Gastroesophageal sphincter (tissue), 4 donors: ENCODE results near the gene TRIM54. TPM values are rescaled to one million over a fixed set of nuclear protein-coding genes. Genes with fewer than 3 reads are reported as not detected.

Experiments used
- ATAC-seq: fragments of 150-250 bp; one replicate; pipeline ENCODE4 v1.9.1; 2016; ENCODE audit warnings: mild to moderate bottlenecking, moderate library complexity
- H3K27ac ChIP-seq, 4 donors: fragments of 200-600 bp; sonication (generic) in 3 of 4; 1 replicate in 3 of 4; 2 replicates in 1 of 4; pipeline ENCODE4 v1.5.1; 2016 to 2019
- H3K27me3 ChIP-seq: fragments of 200-600 bp; sonication (generic); one replicate; pipeline ENCODE4 v1.5.1; 2019
- H3K36me3 ChIP-seq, 2 donors: fragments of 200-600 bp; sonication (generic); one replicate each; pipeline ENCODE4 v1.5.1; 2019; ENCODE audit warnings: control low read depth in 1 of 2
- H3K4me1 ChIP-seq, 3 donors: fragments of 200-600 bp; sonication (generic); 1 replicate in 2 of 3; 2 replicates in 1 of 3; pipeline ENCODE4 v1.5.1; 2016 to 2019; ENCODE audit warnings: control low read depth in 2 of 3
- H3K4me3 ChIP-seq, 2 donors: fragments of 200-600 bp; sonication (generic); one replicate each; pipeline ENCODE4 v1.5.1; 2019; ENCODE audit warnings: mild to moderate bottlenecking in 1 of 2, moderate library complexity in 1 of 2
- H3K9me3 ChIP-seq, 3 donors: fragments of 200-600 bp; sonication (generic); one replicate each; pipeline ENCODE4 v1.5.1; 2017 to 2019; ENCODE audit warnings: control low read depth in 2 of 3
- CTCF ChIP-seq, 4 experiments: fragments of 200-600 bp in 2 of 4; fragments of 450-650 bp in 2 of 4; sonication (generic) in 1 of 4; IDR thresholded peaks; one replicate each; pipeline ENCODE4 v1.5.1; 2017 to 2019; ENCODE audit warnings: antibody characterized with exemption in 4 of 4, mild to moderate bottlenecking in 2 of 4, moderate library complexity in 2 of 4
- EP300 ChIP-seq: sonication (generic); formaldehyde crosslinking; IDR thresholded peaks from one replicate; pipeline ENCODE4 v1.6.1; 2017; ENCODE audit warnings: antibody characterized with exemption, mild to moderate bottlenecking
- POLR2A ChIP-seq, 2 donors: fragments of 450-650 bp; IDR thresholded peaks; one replicate each; pipeline ENCODE4 v1.6.1; 2017; ENCODE audit warnings: antibody characterized with exemption in 2 of 2, mild to moderate bottlenecking in 2 of 2, moderate library complexity in 1 of 2
- POLR2AphosphoS5 ChIP-seq: sonication (generic); formaldehyde crosslinking; IDR thresholded peaks from one replicate; pipeline ENCODE4 v1.6.1; 2017; ENCODE audit warnings: antibody characterized with exemption
- WGBS, 2 donors: methylation state at CpG; one replicate each; pipeline ENCODE4 v1.1.5; 2018; ENCODE audit warnings: low coverage in 1 of 2; 5-methylcytosine and 5-hydroxymethylcytosine counted together
- total RNA-seq, 4 donors: library from RNA; depleted of rRNA; stranded (reverse); fragments of >200 nt; gene quantifications; one replicate each; pipeline ENCODE4 v1.1.0, GENCODE V29; 2016

The TRIM54 gene
- total RNA-seq, 4 donors from 2014 or later: 0.15 to 0.31 TPM; not detected in 2

GRCh38 chr2:27249159-27249890 is 32.9 kb upstream of the TRIM54 start:
- WGBS, 2 donors: 57% methylated on average over 4 of the region's 12 CpGs; no CpG with 5 or more reads in 1 of the 2 donors
- H3K4me1 ChIP-seq: no peaks in the 10 kb centered on the region
- no peak overlapping the region for H3K27ac ChIP-seq

GRCh38 chr2:27249891-27250651 is 32.2 kb upstream of the TRIM54 start:
- TF ChIP-seq CTCF (IDR thresholded peaks at IDR 0.05) (peak in 1 of 4 experiments; percentile 59), POLR2AphosphoS5 (no peak)
- Histone ChIP-seq H3K9me3 (no peaks in the 10 kb centered on the region), H3K4me1 (no peaks in the 10 kb centered on the region), H3K27me3 (peaks cover 67% of the 10 kb centered on the region), H3K36me3 (no peaks in the 10 kb centered on the region), H3K4me3 (no peak overlapping the region), H3K27ac (no peak overlapping the region)
- ATAC-seq: peak; percentile 62
- WGBS, 2 donors: 40 to 49% methylated on average over 1 to 3 of the region's 22 CpGs

More at GRCh38 chr2:27249159-27249890, 32.9 kb upstream of the TRIM54 start:
- ATAC-seq: no peak
- Histone ChIP-seq H3K27me3 (peaks cover 59% of the 10 kb centered on the region), H3K9me3 (no peaks in the 10 kb centered on the region), H3K4me3 (no peak overlapping the region), H3K36me3 (peaks cover 0 to 3% of the 10 kb centered on the region in 2 donors)
- TF ChIP-seq POLR2AphosphoS5: no peak
- TF ChIP-seq POLR2A (IDR thresholded peaks at IDR 0.05): no peak

- ATAC-seq: no peak
- H3K27ac ChIP-seq: no peak overlapping the region
Observed at GRCh38 chr2:27250652-27251379, 31.4 kb upstream of the TRIM54 start.

GRCh38 chr2:27251766-27252165 is 30.5 kb upstream of the TRIM54 start:
- H3K4me3 ChIP-seq: no peak overlapping the region
- no peak overlapping the region for H3K27ac ChIP-seq
- no peaks in the 10 kb centered on the region for H3K36me3 ChIP-seq
- no CpG with 5 or more reads among the region's 13 CpGs for WGBS, 2 donors
- no peaks in the 10 kb centered on the region for H3K4me1 ChIP-seq
- H3K27me3 ChIP-seq: peaks cover 79% of the 10 kb centered on the region
- no peak for ATAC-seq
- no peaks in the 10 kb centered on the region for H3K9me3 ChIP-seq
- TF ChIP-seq POLR2A (IDR thresholded peaks at IDR 0.05) (no peak), POLR2AphosphoS5 (no peak), EP300 (no peak), CTCF (IDR thresholded peaks at IDR 0.05) (no peak)

More at GRCh38 chr2:27250652-27251379, 31.4 kb upstream of the TRIM54 start:
- H3K27me3 ChIP-seq: peaks cover 70% of the 10 kb centered on the region
- H3K4me3 ChIP-seq: no peak overlapping the region
- TF ChIP-seq POLR2A (IDR thresholded peaks at IDR 0.05) (no peak), CTCF (IDR thresholded peaks at IDR 0.05) (no peak), EP300 (no peak)
- no peaks in the 10 kb centered on the region for H3K36me3 ChIP-seq
- no peaks in the 10 kb centered on the region for H3K4me1 ChIP-seq
- no peaks in the 10 kb centered on the region for H3K9me3 ChIP-seq
- 57% methylated on average over 7 of the region's 13 CpGs; no CpG with 5 or more reads in 1 of the 2 donors for WGBS, 2 donors

- Histone ChIP-seq H3K27ac (no peak overlapping the region), H3K4me3 (no peak overlapping the region), H3K4me1 (no peaks in the 10 kb centered on the region), H3K36me3 (no peaks in the 10 kb centered on the region), H3K9me3 (no peaks in the 10 kb centered on the region), H3K27me3 (peaks cover 96% of the 10 kb centered on the region)
- ATAC-seq: no peak
- TF ChIP-seq CTCF (IDR thresholded peaks at IDR 0.05) (no peak), POLR2AphosphoS5 (no peak), POLR2A (IDR thresholded peaks at IDR 0.05) (no peak), EP300 (no peak)
- 15 to 27% methylated on average over 7 to 10 of the region's 13 CpGs for WGBS, 2 donors
Observed at GRCh38 chr2:27255187-27255586, 27.0 kb upstream of the TRIM54 start.
